ENCODE measurements around the gene LCE6A. TPM values are rescaled to one million over a fixed set of nuclear protein-coding genes. Genes with fewer than 3 reads are reported as not detected.

Gene LCE6A
- total RNA-seq (ENCODE audit: unreplicated experiment), result not detected
- long read RNA-seq, result 0 reads

DNA sequence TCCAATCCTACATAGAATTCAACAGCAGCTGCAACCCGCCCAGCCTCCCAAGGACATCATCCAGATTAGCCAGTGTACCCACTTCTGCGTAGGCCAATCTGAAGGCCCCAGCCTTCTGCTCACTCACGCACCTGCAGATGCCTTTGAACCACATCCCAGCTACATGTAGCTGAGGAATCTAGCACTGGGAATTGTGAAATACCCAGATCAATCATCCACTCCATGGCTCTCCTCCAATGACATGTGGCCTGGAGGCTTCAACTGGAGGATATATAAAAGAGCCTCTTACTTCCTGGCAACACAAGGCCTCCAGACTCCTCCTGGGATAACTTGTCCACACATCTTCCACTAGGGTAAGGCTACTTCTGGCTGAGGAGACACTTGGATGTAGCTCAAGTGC lies at the start of gene LCE6A:
LCE6A (plus strand) TSS at position 301 of the 400 bp plus-strand sequence. CDS start 665 bp downstream, outside the sequence.
- Mint-ChIP-seq H3K4me1 (ENCODE audit: unreplicated experiment) (no peaks in the 10 kb centered on the region), H3K9me3 (ENCODE audit: unreplicated experiment) (no peaks in the 10 kb centered on the region), H3K27ac (ENCODE audit: unreplicated experiment) (no peak within 1 kb of the TSS), H3K4me3 (ENCODE audit: unreplicated experiment) (no peak within 1 kb of the TSS), H3K27me3 (ENCODE audit: unreplicated experiment) (peaks cover 1% of the 10 kb centered on the region), H3K36me3 (ENCODE audit: low read depth, unreplicated experiment) (no peaks in the 10 kb centered on the region)
- TF ChIP-seq, protein P1, sequence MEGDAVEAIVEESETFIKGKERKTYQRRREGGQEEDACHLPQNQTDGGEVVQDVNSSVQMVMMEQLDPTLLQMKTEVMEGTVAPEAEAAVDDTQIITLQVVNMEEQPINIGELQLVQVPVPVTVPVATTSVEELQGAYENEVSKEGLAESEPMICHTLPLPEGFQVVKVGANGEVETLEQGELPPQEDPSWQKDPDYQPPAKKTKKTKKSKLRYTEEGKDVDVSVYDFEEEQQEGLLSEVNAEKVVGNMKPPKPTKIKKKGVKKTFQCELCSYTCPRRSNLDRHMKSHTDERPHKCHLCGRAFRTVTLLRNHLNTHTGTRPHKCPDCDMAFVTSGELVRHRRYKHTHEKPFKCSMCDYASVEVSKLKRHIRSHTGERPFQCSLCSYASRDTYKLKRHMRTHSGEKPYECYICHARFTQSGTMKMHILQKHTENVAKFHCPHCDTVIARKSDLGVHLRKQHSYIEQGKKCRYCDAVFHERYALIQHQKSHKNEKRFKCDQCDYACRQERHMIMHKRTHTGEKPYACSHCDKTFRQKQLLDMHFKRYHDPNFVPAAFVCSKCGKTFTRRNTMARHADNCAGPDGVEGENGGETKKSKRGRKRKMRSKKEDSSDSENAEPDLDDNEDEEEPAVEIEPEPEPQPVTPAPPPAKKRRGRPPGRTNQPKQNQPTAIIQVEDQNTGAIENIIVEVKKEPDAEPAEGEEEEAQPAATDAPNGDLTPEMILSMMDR (IDR thresholded peaks at IDR 0.05; ENCODE audit: unreplicated experiment), result no peak
- no peak for DNase-seq (ENCODE audit: low spot score)

GRCh38 chr1:152795686-152796085 lies 47.0 kb upstream of the LCE6A start:
- no peak for DNase-seq (ENCODE audit: low spot score)
- TF ChIP-seq, protein P1 (IDR thresholded peaks at IDR 0.05; ENCODE audit: unreplicated experiment), result no peak
- H3K27me3 Mint-ChIP-seq (ENCODE audit: unreplicated experiment), result no peaks in the 10 kb centered on the region
- H3K4me3 Mint-ChIP-seq (ENCODE audit: unreplicated experiment), result no peak overlapping the region
- H3K4me1 Mint-ChIP-seq (ENCODE audit: unreplicated experiment), result peaks cover 6% of the 10 kb centered on the region
- no peaks in the 10 kb centered on the region for H3K9me3 Mint-ChIP-seq (ENCODE audit: unreplicated experiment)
- no peaks in the 10 kb centered on the region for H3K36me3 Mint-ChIP-seq (ENCODE audit: low read depth, unreplicated experiment)
- H3K27ac Mint-ChIP-seq (ENCODE audit: unreplicated experiment), result no peak overlapping the region

- DNase-seq (ENCODE audit: low spot score), result no peak
- H3K4me3 Mint-ChIP-seq (ENCODE audit: unreplicated experiment), result no peak within 1 kb of the TSS
- TF ChIP-seq, protein P1 (IDR thresholded peaks at IDR 0.05; ENCODE audit: unreplicated experiment), result no peak
- peaks cover 6% of the 10 kb centered on the region for H3K4me1 Mint-ChIP-seq (ENCODE audit: unreplicated experiment)
- H3K27ac Mint-ChIP-seq (ENCODE audit: unreplicated experiment), result no peak within 1 kb of the TSS
- H3K27me3 Mint-ChIP-seq (ENCODE audit: unreplicated experiment), result no peaks in the 10 kb centered on the region
- H3K9me3 Mint-ChIP-seq (ENCODE audit: unreplicated experiment), result no peaks in the 10 kb centered on the region
- H3K36me3 Mint-ChIP-seq (ENCODE audit: low read depth, unreplicated experiment), result no peaks in the 10 kb centered on the region
Measured at GRCh38 chr1:152796421-152796820, 46.2 kb upstream of the LCE6A start, which contains the start of gene LCE1D. Gene LCE1D (plus strand): TSS chr1:152796721. CDS start chr1:152797795, 1,074 bp downstream.

GRCh38 chr1:152801333-152801732 lies 41.3 kb upstream of the LCE6A start:
- no peaks in the 10 kb centered on the region for H3K9me3 Mint-ChIP-seq (ENCODE audit: unreplicated experiment)
- no peak overlapping the region for H3K27ac Mint-ChIP-seq (ENCODE audit: unreplicated experiment)
- peaks cover 6% of the 10 kb centered on the region for H3K4me1 Mint-ChIP-seq (ENCODE audit: unreplicated experiment)
- DNase-seq (ENCODE audit: low spot score), result no peak
- TF ChIP-seq, protein P1 (IDR thresholded peaks at IDR 0.05; ENCODE audit: unreplicated experiment), result no peak
- no peaks in the 10 kb centered on the region for H3K36me3 Mint-ChIP-seq (ENCODE audit: low read depth, unreplicated experiment)
- no peak overlapping the region for H3K4me3 Mint-ChIP-seq (ENCODE audit: unreplicated experiment)
- no peaks in the 10 kb centered on the region for H3K27me3 Mint-ChIP-seq (ENCODE audit: unreplicated experiment)

GRCh38 chr1:152806576-152806975 lies 36.1 kb upstream of the LCE6A start, which contains the start of gene LCE1C:
Gene LCE1C (minus strand): TSS chr1:152806651. CDS start chr1:152805478, 1,173 bp downstream.
- no peak within 1 kb of the TSS for H3K27ac Mint-ChIP-seq (ENCODE audit: unreplicated experiment)
- H3K9me3 Mint-ChIP-seq (ENCODE audit: unreplicated experiment), result no peaks in the 10 kb centered on the region
- no peaks in the 10 kb centered on the region for H3K36me3 Mint-ChIP-seq (ENCODE audit: low read depth, unreplicated experiment)
- H3K4me3 Mint-ChIP-seq (ENCODE audit: unreplicated experiment), result no peak within 1 kb of the TSS
- no peaks in the 10 kb centered on the region for H3K4me1 Mint-ChIP-seq (ENCODE audit: unreplicated experiment)
- TF ChIP-seq, protein P1 (IDR thresholded peaks at IDR 0.05; ENCODE audit: unreplicated experiment), result no peak
- H3K27me3 Mint-ChIP-seq (ENCODE audit: unreplicated experiment), result peaks cover 2% of the 10 kb centered on the region
- no peak for DNase-seq (ENCODE audit: low spot score)

All from endothelial cell (in vitro differentiated cells).